ENCODE measurements around the gene PTOV1.
"Not testable (repeated sequence)": the region's sequence is repeated elsewhere in the genome, so short reads cannot be mapped to it uniquely, and the experiment has no call there.

Gene PTOV1

GRCh38 chr19:49817964-49818648, 32.9 kb upstream of the PTOV1 start, which contains the start of gene MED25:
MED25 (plus strand) TSS chr19:49818289; CDS start chr19:49818342, 53 bp downstream.
- in situ Hi-C loops (cut with MboI; ENCODE audit: low sequenced_read_pairs), result no loop called here

GRCh38 chr19:49818649-49819370, 32.1 kb upstream of the PTOV1 start:
- in situ Hi-C loops (cut with MboI; ENCODE audit: low sequenced_read_pairs), result no loop called here

GRCh38 chr19:49819452-49820115, 31.4 kb upstream of the PTOV1 start:
- in situ Hi-C loops (cut with MboI; ENCODE audit: low sequenced_read_pairs), result not testable (repeated sequence)

- in situ Hi-C loops (cut with MboI; ENCODE audit: low sequenced_read_pairs), result no loop called here
Measured at GRCh38 chr19:49820125-49820524, 30.8 kb upstream of the PTOV1 start.

GRCh38 chr19:49823472-49823871, 27.5 kb upstream of the PTOV1 start:
- in situ Hi-C loops (cut with MboI; ENCODE audit: low sequenced_read_pairs), result no loop called here

- in situ Hi-C loops (cut with MboI; ENCODE audit: low sequenced_read_pairs), result no loop called here
Measured at GRCh38 chr19:49824662-49825061, 26.3 kb upstream of the PTOV1 start.

GRCh38 chr19:49827034-49827433, 23.9 kb upstream of the PTOV1 start:
- in situ Hi-C loops (cut with MboI; ENCODE audit: low sequenced_read_pairs), result no loop called here

GRCh38 chr19:49829200-49829599, 21.8 kb upstream of the PTOV1 start:
- in situ Hi-C loops (cut with MboI; ENCODE audit: low sequenced_read_pairs), result no loop called here

- in situ Hi-C loops (cut with MboI; ENCODE audit: low sequenced_read_pairs), result no loop called here
Measured at GRCh38 chr19:49829721-49830120, 21.2 kb upstream of the PTOV1 start.

- in situ Hi-C loops (cut with MboI; ENCODE audit: low sequenced_read_pairs), result no loop called here
Measured at GRCh38 chr19:49830766-49831165, 20.2 kb upstream of the PTOV1 start.

GRCh38 chr19:49831592-49831991, 19.4 kb upstream of the PTOV1 start:
- in situ Hi-C loops (cut with MboI; ENCODE audit: low sequenced_read_pairs), result no loop called here

- in situ Hi-C loops (cut with MboI; ENCODE audit: low sequenced_read_pairs), result no loop called here
Measured at GRCh38 chr19:49832556-49832955, 18.4 kb upstream of the PTOV1 start.

GRCh38 chr19:49833599-49833998, 17.4 kb upstream of the PTOV1 start:
- in situ Hi-C loops (cut with MboI; ENCODE audit: low sequenced_read_pairs), result no loop called here

GRCh38 chr19:49835562-49835961, 15.4 kb upstream of the PTOV1 start:
- in situ Hi-C loops (cut with MboI; ENCODE audit: low sequenced_read_pairs), result no loop called here

- in situ Hi-C loops (cut with MboI; ENCODE audit: low sequenced_read_pairs), result no loop called here
Measured at GRCh38 chr19:49836176-49837008, 14.6 kb upstream of the PTOV1 start.

GRCh38 chr19:49837009-49837310, 14.0 kb upstream of the PTOV1 start:
- in situ Hi-C loops (cut with MboI; ENCODE audit: low sequenced_read_pairs), result no loop called here

- in situ Hi-C loops (cut with MboI; ENCODE audit: low sequenced_read_pairs), result no loop called here
Measured at GRCh38 chr19:49837425-49837824, 13.5 kb upstream of the PTOV1 start.

- in situ Hi-C loops (cut with MboI; ENCODE audit: low sequenced_read_pairs), result no loop called here
Measured at GRCh38 chr19:49838885-49839588, 11.9 kb upstream of the PTOV1 start.

- in situ Hi-C loops (cut with MboI; ENCODE audit: low sequenced_read_pairs), result no loop called here
Measured at GRCh38 chr19:49839713-49840112, 11.2 kb upstream of the PTOV1 start.

GRCh38 chr19:49840321-49840720, 10.6 kb upstream of the PTOV1 start:
- in situ Hi-C loops (cut with MboI; ENCODE audit: low sequenced_read_pairs), result no loop called here
